CD14-positive monocyte (primary cell): ENCODE data around the gene SHROOM3. TPM values are rescaled to one million over a fixed set of nuclear protein-coding genes. Genes with fewer than 3 reads are reported as not detected.

Experiments used
- DNase-seq, 3 donors: peaks; one replicate each; pipeline ENCODE4 v3.0.0-alpha.2; 2011 to 2022
- H2AFZ ChIP-seq: 2 replicates; pipeline ENCODE4 v1.6.0; 2012; ENCODE audit warnings: mild to moderate bottlenecking, low read depth, low read length, inconsistent platforms; ENCODE audit not compliant: insufficient read depth, poor library complexity, severe bottlenecking
- H3K27ac ChIP-seq, 2 donors: 1 replicate in 1 of 2; 2 replicates in 1 of 2; pipeline ENCODE4 v1.5.1; 2012 to 2013; ENCODE audit warnings: low read length in 2 of 2, control low read depth in 1 of 2, inconsistent platforms in 1 of 2, low read depth in 1 of 2, mild to moderate bottlenecking in 1 of 2
- H3K27me3 ChIP-seq, 2 donors: one replicate each; pipeline versions ENCODE4 v1.6.0 to v1.6.1; 2011 to 2013; ENCODE audit warnings: low read length in 2 of 2; ENCODE audit not compliant: control insufficient read depth in 2 of 2, insufficient read depth in 2 of 2
- H3K36me3 ChIP-seq, 2 donors: replicated peaks in 1 of 2; 1 replicate in 1 of 2; 2 replicates in 1 of 2; pipeline versions ENCODE4 v1.5.1 to v1.6.1; 2012 to 2013; ENCODE audit warnings: low read length in 2 of 2, control low read depth in 1 of 2, inconsistent platforms in 1 of 2, mild to moderate bottlenecking in 1 of 2; ENCODE audit not compliant: insufficient read depth in 2 of 2, control insufficient read depth in 1 of 2
- H3K4me1 ChIP-seq, 2 donors: 1 replicate in 1 of 2; 2 replicates in 1 of 2; pipeline versions ENCODE4 v1.5.1 to v1.6.1; 2012 to 2013; ENCODE audit warnings: low read length in 2 of 2, control low read depth in 1 of 2, inconsistent platforms in 1 of 2, mild to moderate bottlenecking in 1 of 2, moderate library complexity in 1 of 2; ENCODE audit not compliant: insufficient read depth in 2 of 2, control insufficient read depth in 1 of 2
- H3K4me2 ChIP-seq: replicated peaks from 2 replicates; pipeline ENCODE3; 2012; ENCODE audit warnings: low read length, moderate library complexity, mild to moderate bottlenecking; ENCODE audit not compliant: poor library complexity, severe bottlenecking; ENCODE audit errors: extremely low read depth
- H3K4me3 ChIP-seq, 3 experiments: fragments of 200-600 bp in 1 of 3; sonication (generic) in 1 of 3; replicated peaks in 1 of 3; 1 replicate in 2 of 3; 2 replicates in 1 of 3; pipeline ENCODE4 v1.5.1; 2011 to 2013; ENCODE audit warnings: low read length in 3 of 3, mild to moderate bottlenecking in 3 of 3, control low read depth in 2 of 3, low read depth in 2 of 3, inconsistent platforms in 1 of 3, moderate library complexity in 1 of 3
- H3K79me2 ChIP-seq: 2 replicates; pipeline ENCODE4 v1.6.0; 2012; ENCODE audit warnings: mild to moderate bottlenecking, control low read depth, inconsistent platforms, low read length, moderate library complexity; ENCODE audit not compliant: insufficient read depth
- H3K9ac ChIP-seq: 2 replicates; pipeline ENCODE4 v1.6.0; 2017; ENCODE audit warnings: low read length, mild to moderate bottlenecking; ENCODE audit not compliant: insufficient read depth, poor library complexity, severe bottlenecking
- H3K9me3 ChIP-seq, 2 donors: replicated peaks in 1 of 2; 1 replicate in 1 of 2; 2 replicates in 1 of 2; pipeline versions ENCODE4 v1.5.1 to v1.6.1; 2012 to 2013; ENCODE audit warnings: low read length in 2 of 2, control low read depth in 1 of 2; ENCODE audit not compliant: control insufficient read depth in 1 of 2, insufficient read depth in 1 of 2
- H4K20me1 ChIP-seq: 2 replicates; pipeline ENCODE4 v1.6.0; 2012; ENCODE audit warnings: mild to moderate bottlenecking, low read length, control low read depth, moderate library complexity; ENCODE audit not compliant: insufficient read depth
- H3K27ac Mint-ChIP-seq, 7 donors: one replicate each; pipeline ENCODE4 v1.8.0; 2020; ENCODE audit warnings: mild to moderate bottlenecking in 7 of 7, mixed read lengths in 7 of 7, moderate library complexity in 6 of 7, inconsistent platforms in 2 of 7
- H3K27me3 Mint-ChIP-seq, 3 donors: one replicate each; pipeline ENCODE4 v1.8.0; 2021 to 2022; ENCODE audit warnings: low read depth in 3 of 3, mild to moderate bottlenecking in 3 of 3, mixed read lengths in 3 of 3, moderate library complexity in 3 of 3, inconsistent platforms in 1 of 3
- H3K36me3 Mint-ChIP-seq, 2 donors: one replicate each; pipeline ENCODE4 v1.8.0; 2020; ENCODE audit warnings: mixed read lengths in 2 of 2, inconsistent platforms in 1 of 2, mild to moderate bottlenecking in 1 of 2
- H3K4me1 Mint-ChIP-seq: one replicate; pipeline ENCODE4 v1.8.0; 2020; ENCODE audit warnings: mild to moderate bottlenecking, mixed read lengths
- H3K4me3 Mint-ChIP-seq, 2 donors: one replicate each; pipeline ENCODE4 v1.8.0; 2020; ENCODE audit warnings: mild to moderate bottlenecking in 2 of 2, mixed read lengths in 2 of 2, moderate library complexity in 1 of 2
- H3K9me3 Mint-ChIP-seq, 7 donors: one replicate each; pipeline ENCODE4 v1.8.0; 2020 to 2022; ENCODE audit warnings: mixed read lengths in 7 of 7, mild to moderate bottlenecking in 6 of 7, moderate library complexity in 6 of 7, inconsistent platforms in 2 of 7
- CTCF ChIP-seq: fragments of 200-600 bp; IDR thresholded peaks from one replicate; pipeline ENCODE4 v1.8.0; 2022; ENCODE audit warnings: antibody characterized with exemption, mild to moderate bottlenecking
- WGBS: methylation state at CpG from one replicate; pipeline ENCODE4 v1.1.5; 2013; ENCODE audit warnings: missing lambda C conversion rate; ENCODE audit not compliant: insufficient coverage; 5-methylcytosine and 5-hydroxymethylcytosine counted together
- intact Hi-C, 2 donors: fragments of 100-400 bp; cut with micrococcal nuclease; formaldehyde crosslinking; loops; one replicate each; pipeline versions ENCODE4 v1.15.0 to v1.15.1; 2023
- polyA plus RNA-seq, 3 donors: library from polyadenylated mRNA; depleted of rRNA in 1 of 3; unstranded in 2 of 3; stranded (reverse) in 1 of 3; fragments of 300-500 nt in 2 of 3; fragments of >200 nt in 1 of 3; fragmentation: Illumina TruSeq in 2 of 3; gene quantifications; 1 replicate in 2 of 3; 2 replicates in 1 of 3; pipeline ENCODE4 v1.2.3, GENCODE V29; 2012 to 2021

SHROOM3 gene
- polyA plus RNA-seq, 3 donors = not detected

- Mint-ChIP-seq H3K9me3 (peaks cover 0 to 13% (median 3%) of the 10 kb centered on the region in 7 donors), H3K27me3 (peaks cover 5 to 18% (median 8%) of the 10 kb centered on the region in 3 donors), H3K4me1 (no peaks in the 10 kb centered on the region), H3K36me3 (no peaks in the 10 kb centered on the region), H3K27ac (no peak overlapping the region), H3K4me3 (no peak overlapping the region)
- intact Hi-C loops = no loop called here
- Histone ChIP-seq H3K4me1 (no peaks in the 10 kb centered on the region), H2AFZ (no peak overlapping the region), H3K4me3 (no peak overlapping the region), H3K27me3 (no peaks in the 10 kb centered on the region), H3K9ac (no peak overlapping the region), H4K20me1 (no peaks in the 10 kb centered on the region), H3K27ac (no peak overlapping the region), H3K36me3 (no peaks in the 10 kb centered on the region), H3K4me2 (no peak overlapping the region), H3K79me2 (no peaks in the 10 kb centered on the region), H3K9me3 (no peaks in the 10 kb centered on the region)
- TF ChIP-seq CTCF = no peak
- 59% methylated on average over 3 of the region's 7 CpGs for WGBS
- DNase-seq = no peak
These were observed 364.1 kb downstream of the SHROOM3 start for GRCh38 chr4:76799140-76799539.

GRCh38 chr4:76799718-76800117 lies 364.7 kb downstream of the SHROOM3 start:
- peaks cover 0 to 13% (median 3%) of the 10 kb centered on the region in 7 donors for H3K9me3 Mint-ChIP-seq
- no peaks in the 10 kb centered on the region for H3K36me3 ChIP-seq
- no peak overlapping the region for H3K4me3 Mint-ChIP-seq
- TF ChIP-seq CTCF = no peak
- H3K79me2 ChIP-seq = no peaks in the 10 kb centered on the region
- H3K4me1 Mint-ChIP-seq = no peaks in the 10 kb centered on the region
- no peak for DNase-seq
- no peaks in the 10 kb centered on the region for H3K36me3 Mint-ChIP-seq
- H3K27me3 Mint-ChIP-seq = peaks cover 5 to 18% (median 8%) of the 10 kb centered on the region in 3 donors
- H3K9ac ChIP-seq = no peak overlapping the region
- no peak overlapping the region for H3K4me3 ChIP-seq
- H3K27ac Mint-ChIP-seq = no peak overlapping the region
- no peaks in the 10 kb centered on the region for H3K4me1 ChIP-seq
- no peak overlapping the region for H3K4me2 ChIP-seq
- H3K27ac ChIP-seq = no peak overlapping the region
- no peaks in the 10 kb centered on the region for H3K9me3 ChIP-seq
- intact Hi-C loops = no loop called here
- no peaks in the 10 kb centered on the region for H3K27me3 ChIP-seq
- H4K20me1 ChIP-seq = no peaks in the 10 kb centered on the region
- H2AFZ ChIP-seq = no peak overlapping the region
